ENCODE data around the gene SLC22A31. TPM values are rescaled to one million over a fixed set of nuclear protein-coding genes. Genes with fewer than 3 reads are reported as not detected.
"Not testable (repeated sequence)": the region's sequence is repeated elsewhere in the genome, so short reads cannot be mapped to it uniquely, and the experiment has no call there.

The SLC22A31 gene
- total RNA-seq, 2 experiments from 2014 or later = 0.25 to 0.34 TPM

GRCh38 chr16:89168381-89169189 is 31.8 kb downstream of the SLC22A31 start:
- H3K4me1 Mint-ChIP-seq = peaks cover 5% of the 10 kb centered on the region
- no peaks in the 10 kb centered on the region for H3K9me3 Mint-ChIP-seq
- H3K27ac Mint-ChIP-seq = no peak overlapping the region
- ATAC-seq (ENCODE audit: low read depth) (no peak), DNase-seq (no peak)
- no peaks in the 10 kb centered on the region for H3K36me3 Mint-ChIP-seq
- peaks cover 7% of the 10 kb centered on the region for H3K27me3 Mint-ChIP-seq
- POLR2A ChIA-PET = no interaction called here
- H3K4me3 Mint-ChIP-seq = no peak overlapping the region

- peak; percentile 95 for DNase-seq
- H3K4me3 Mint-ChIP-seq = no peak overlapping the region
- H3K4me1 Mint-ChIP-seq = peaks cover 5% of the 10 kb centered on the region
- POLR2A ChIA-PET = interaction anchor here (0.8 kb wide), 2 partner anchors 71 to 430 kb away, joined by 3 read pairs; no protein-coding TSS in a partner anchor
- no peak overlapping the region for H3K27ac Mint-ChIP-seq
- H3K27me3 Mint-ChIP-seq = peaks cover 5% of the 10 kb centered on the region
- no peaks in the 10 kb centered on the region for H3K9me3 Mint-ChIP-seq
- H3K36me3 Mint-ChIP-seq = no peaks in the 10 kb centered on the region
- peak; percentile 16 for ATAC-seq (ENCODE audit: low read depth)
Measured at GRCh38 chr16:89167425-89167941, 32.9 kb downstream of the SLC22A31 start.

- DNase-seq (no peak), ATAC-seq (ENCODE audit: low read depth) (no peak)
- Mint-ChIP-seq H3K36me3 (no peaks in the 10 kb centered on the region), H3K4me3 (no peak overlapping the region), H3K27ac (no peak overlapping the region), H3K9me3 (no peaks in the 10 kb centered on the region), H3K27me3 (peaks cover 5% of the 10 kb centered on the region), H3K4me1 (peaks cover 5% of the 10 kb centered on the region)
- POLR2A ChIA-PET = interaction anchor here (0.8 kb wide), 2 partner anchors 70 to 430 kb away, joined by 3 read pairs; no protein-coding TSS in a partner anchor
Measured at GRCh38 chr16:89166696-89167424, 33.5 kb downstream of the SLC22A31 start.

- H3K36me3 Mint-ChIP-seq; H3K4me3 Mint-ChIP-seq; H3K4me1 Mint-ChIP-seq; H3K9me3 Mint-ChIP-seq; ATAC-seq (ENCODE audit: low read depth); H3K27ac Mint-ChIP-seq; H3K27me3 Mint-ChIP-seq; DNase-seq; POLR2A ChIA-PET: not testable (repeated sequence)
Measured at GRCh38 chr16:89165681-89165979, 34.7 kb downstream of the SLC22A31 start.

- Mint-ChIP-seq H3K4me1 (no peaks in the 10 kb centered on the region), H3K9me3 (no peaks in the 10 kb centered on the region), H3K27ac (no peak overlapping the region), H3K27me3 (peaks cover 3% of the 10 kb centered on the region), H3K36me3 (no peaks in the 10 kb centered on the region), H3K4me3 (no peak overlapping the region)
- ATAC-seq (ENCODE audit: low read depth) (no peak), DNase-seq (no peak)
- POLR2A ChIA-PET = no interaction called here
Measured at GRCh38 chr16:89164847-89165680, 35.3 kb downstream of the SLC22A31 start.

GRCh38 chr16:89164436-89164835 is 35.9 kb downstream of the SLC22A31 start:
- Mint-ChIP-seq H3K4me1 (no peaks in the 10 kb centered on the region), H3K27ac (no peak overlapping the region), H3K9me3 (no peaks in the 10 kb centered on the region), H3K27me3 (peaks cover 3% of the 10 kb centered on the region), H3K4me3 (no peak overlapping the region), H3K36me3 (no peaks in the 10 kb centered on the region)
- POLR2A ChIA-PET = no interaction called here
- DNase-seq = no peak
- no peak for ATAC-seq (ENCODE audit: low read depth)

GRCh38 chr16:89163297-89163696 is 37.0 kb downstream of the SLC22A31 start:
- Mint-ChIP-seq H3K9me3 (no peaks in the 10 kb centered on the region), H3K36me3 (no peaks in the 10 kb centered on the region), H3K4me3 (no peak overlapping the region), H3K4me1 (no peaks in the 10 kb centered on the region), H3K27ac (no peak overlapping the region), H3K27me3 (no peaks in the 10 kb centered on the region)
- ATAC-seq (ENCODE audit: low read depth) (no peak), DNase-seq (no peak)
- POLR2A ChIA-PET = no interaction called here

- Mint-ChIP-seq H3K9me3 (no peaks in the 10 kb centered on the region), H3K36me3 (no peaks in the 10 kb centered on the region), H3K27me3 (no peaks in the 10 kb centered on the region), H3K4me1 (no peaks in the 10 kb centered on the region), H3K4me3 (no peak overlapping the region), H3K27ac (no peak overlapping the region)
- POLR2A ChIA-PET = no interaction called here
- ATAC-seq (ENCODE audit: low read depth) (no peak), DNase-seq (no peak)
Measured at GRCh38 chr16:89161763-89162713, 38.3 kb downstream of the SLC22A31 start.

GRCh38 chr16:89160977-89161701 is 39.2 kb downstream of the SLC22A31 start:
- no peaks in the 10 kb centered on the region for H3K36me3 Mint-ChIP-seq
- no peaks in the 10 kb centered on the region for H3K4me1 Mint-ChIP-seq
- H3K4me3 Mint-ChIP-seq = no peak overlapping the region
- no peaks in the 10 kb centered on the region for H3K9me3 Mint-ChIP-seq
- POLR2A ChIA-PET = no interaction called here
- DNase-seq (no peak), ATAC-seq (ENCODE audit: low read depth) (no peak)
- no peaks in the 10 kb centered on the region for H3K27me3 Mint-ChIP-seq
- H3K27ac Mint-ChIP-seq = no peak overlapping the region

GRCh38 chr16:89159850-89160354 is 40.4 kb downstream of the SLC22A31 start:
- Mint-ChIP-seq H3K27me3 (no peaks in the 10 kb centered on the region), H3K4me3 (no peak overlapping the region), H3K36me3 (no peaks in the 10 kb centered on the region), H3K27ac (no peak overlapping the region), H3K9me3 (no peaks in the 10 kb centered on the region), H3K4me1 (no peaks in the 10 kb centered on the region)
- ATAC-seq (ENCODE audit: low read depth) = no peak
- DNase-seq = no peak
- POLR2A ChIA-PET = no interaction called here

GRCh38 chr16:89159066-89159849 is 41.1 kb downstream of the SLC22A31 start:
- no peak overlapping the region for H3K27ac Mint-ChIP-seq
- H3K4me1 Mint-ChIP-seq = no peaks in the 10 kb centered on the region
- H3K27me3 Mint-ChIP-seq = no peaks in the 10 kb centered on the region
- H3K4me3 Mint-ChIP-seq = no peak overlapping the region
- ATAC-seq (ENCODE audit: low read depth) (no peak), DNase-seq (no peak)
- H3K9me3 Mint-ChIP-seq = no peaks in the 10 kb centered on the region
- H3K36me3 Mint-ChIP-seq = no peaks in the 10 kb centered on the region
- POLR2A ChIA-PET = no interaction called here
